Breast epithelium (tissue), 3 donors: Measurements from ENCODE around the gene PHYKPL.

Experiments used
- CTCF ChIP-seq, 3 donors: fragments of 450-650 bp; IDR thresholded peaks; one replicate each; pipeline ENCODE4 v1.5.1; 2016 to 2017; ENCODE audit warnings: antibody characterized with exemption in 3 of 3, mild to moderate bottlenecking in 3 of 3, moderate library complexity in 3 of 3
- POLR2A ChIP-seq: fragments of 450-650 bp; IDR thresholded peaks from one replicate; pipeline ENCODE4 v1.6.1; 2016; ENCODE audit warnings: antibody characterized with exemption, mild to moderate bottlenecking, moderate library complexity
- POLR2AphosphoS5 ChIP-seq, 3 donors: sonication (generic); formaldehyde crosslinking; IDR thresholded peaks; one replicate each; pipeline ENCODE4 v1.6.1; 2017; ENCODE audit warnings: antibody characterized with exemption in 3 of 3

- TF ChIP-seq CTCF (IDR thresholded peaks at IDR 0.05) (no peak), POLR2A (no peak), POLR2AphosphoS5 (IDR thresholded peaks at IDR 0.05) (no peak)
Observed at GRCh38 chr5:178225174-178225573, 7.4 kb downstream of the PHYKPL start.
